T-helper 2 cell treated with Interferon-gamma antibody and Interleukin-4, amounts not matched to agents 100 ng/mL and 5 ng/mL, for 36 hours (primary cell): ENCODE results near the gene MRPS5. TPM values are rescaled to one million over a fixed set of nuclear protein-coding genes. Genes with fewer than 3 reads are reported as not detected.

Source experiments
- intact Hi-C: fragments of 100-400 bp; cut with micrococcal nuclease; formaldehyde crosslinking; loops from one replicate; pipeline ENCODE4 v1.15.1; 2023
- total RNA-seq: library from RNA; stranded (reverse); gene quantifications from 2 replicates; pipeline ENCODE4 v1.2.3, GENCODE V29; 2022

The MRPS5 gene
- total RNA-seq, 1 donor from 2014 or later: 71.5 TPM

GRCh38 chr2:95091885-95092555 lies 29.6 kb downstream of the MRPS5 start:
- intact Hi-C loops: no loop called here

DNA sequence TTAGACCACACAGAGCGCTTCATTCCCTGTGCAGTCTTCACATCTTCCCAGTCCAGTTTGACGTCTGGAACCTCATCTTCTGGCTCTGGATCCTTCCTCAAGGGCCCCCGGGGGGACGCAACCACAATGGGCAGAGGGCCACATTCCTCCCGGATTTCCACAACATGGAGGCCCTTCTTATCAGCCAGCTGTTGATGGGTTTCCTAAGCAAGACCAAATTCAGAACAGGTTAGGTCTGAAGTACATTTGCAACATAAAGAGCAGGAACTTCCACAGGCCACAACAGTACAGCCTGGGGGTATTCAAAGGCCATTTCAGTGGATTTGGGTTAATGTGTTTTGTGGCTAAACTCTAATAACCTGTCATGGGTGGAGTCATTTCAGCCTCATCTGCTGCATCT lies 34.2 kb downstream of the MRPS5 start:
- intact Hi-C loops: no loop called here

DNA sequence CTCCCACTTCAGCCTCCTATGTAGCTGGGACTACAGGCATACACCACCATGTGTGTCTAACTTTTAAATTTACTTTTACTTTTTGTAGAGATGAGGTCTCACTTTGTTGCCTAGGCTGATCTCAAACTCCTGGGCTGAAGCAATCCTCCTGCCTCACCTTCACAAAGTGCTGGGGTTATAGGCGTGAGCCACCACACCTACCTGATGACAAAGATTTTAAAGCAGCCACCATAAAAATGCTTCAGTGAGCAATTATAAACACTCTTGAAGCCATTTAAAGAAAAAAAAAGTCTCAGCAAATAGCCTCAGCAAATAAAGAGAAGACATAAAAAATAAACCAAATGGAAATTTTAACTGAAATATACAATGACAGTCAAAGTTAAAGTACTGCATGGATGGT lies 35.6 kb downstream of the MRPS5 start:
- intact Hi-C loops: no loop called here

- intact Hi-C loops: no loop called here
These were observed 39.1 kb downstream of the MRPS5 start for GRCh38 chr2:95082477-95082876.

DNA sequence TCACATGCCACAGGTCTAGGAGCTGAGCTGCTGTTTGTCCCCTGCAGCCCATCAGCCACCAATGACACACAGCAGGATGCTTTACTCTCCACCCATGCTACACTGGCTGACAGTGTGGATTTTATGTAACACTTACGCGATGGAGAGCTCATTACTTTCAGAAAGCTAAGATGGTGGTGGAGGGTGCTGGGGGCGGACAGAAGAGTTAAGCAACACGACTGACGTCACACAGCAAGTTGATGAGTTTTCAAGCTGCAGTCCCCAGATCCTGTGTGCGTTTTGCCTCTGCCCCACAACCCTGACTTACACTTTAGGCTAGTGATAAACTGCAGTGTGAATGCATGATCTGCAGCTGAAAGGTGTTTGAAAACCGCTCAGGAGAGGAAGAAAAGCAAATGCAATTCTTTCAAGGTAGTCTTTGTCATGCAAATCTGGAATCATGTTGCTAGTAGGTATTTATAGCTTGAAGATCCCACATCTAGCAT lies 42.4 kb downstream of the MRPS5 start:
- intact Hi-C loops: loop anchor here (5.0 to 10.0 kb wide), 2 partner anchors 323 to 1456 kb away; partner anchors contain the start of genes ARID5A and FAHD2A

- intact Hi-C loops: loop anchor here (2.0 to 10.0 kb wide), 4 partner anchors 23 to 1457 kb away; partner anchors contain the start of genes ARID5A, FAHD2A and ZNF2
These were observed 43.6 kb downstream of the MRPS5 start for GRCh38 chr2:95077861-95078603.

- intact Hi-C loops: loop anchor here (2.0 to 10.0 kb wide), 4 partner anchors 23 to 1457 kb away; partner anchors contain the start of genes ARID5A, FAHD2A and ZNF2
These were observed 44.1 kb downstream of the MRPS5 start for GRCh38 chr2:95077530-95077825.

- intact Hi-C loops: loop anchor here (1.0 to 10.0 kb wide), 6 partner anchors 22 to 1458 kb away; partner anchors contain the start of genes ARID5A, FAHD2A and ZNF2
These were observed 44.7 kb downstream of the MRPS5 start for GRCh38 chr2:95076705-95077529.

- intact Hi-C loops: loop anchor here (1.0 to 10.0 kb wide), 6 partner anchors 21 to 1459 kb away; partner anchors contain the start of genes ARID5A, FAHD2A and ZNF2
These were observed 46.0 kb downstream of the MRPS5 start for GRCh38 chr2:95075440-95076132.

- intact Hi-C loops: loop anchor here (1.0 to 10.0 kb wide), 3 partner anchors 52 to 1460 kb away; partner anchors contain the start of genes ARID5A and FAHD2A
These were observed 46.8 kb downstream of the MRPS5 start for GRCh38 chr2:95074663-95075439.

GRCh38 chr2:95073856-95074662 lies 47.5 kb downstream of the MRPS5 start:
- intact Hi-C loops: loop anchor here (1.0 to 10.0 kb wide), 2 partner anchors 51 to 1461 kb away; partner anchors contain the start of gene ARID5A

DNA sequence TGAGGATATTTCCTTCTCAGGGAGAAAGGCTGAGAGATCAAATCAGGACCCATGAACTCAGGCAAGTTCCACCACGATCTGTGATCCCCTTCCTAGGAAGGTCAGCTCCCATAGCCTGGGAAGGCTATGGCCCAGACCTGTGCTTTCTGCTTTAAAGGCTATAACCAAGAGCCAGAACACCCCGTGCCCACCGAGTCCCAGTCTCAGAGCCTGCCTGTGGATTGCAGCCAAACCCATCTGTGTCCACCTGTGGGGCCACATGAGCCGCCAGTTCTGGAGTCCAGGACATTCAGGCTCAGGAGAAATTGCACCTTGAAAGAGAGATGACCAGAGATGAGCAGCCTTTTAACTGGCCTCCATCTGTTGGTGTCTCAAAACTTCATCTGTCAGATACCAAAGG lies 49.2 kb downstream of the MRPS5 start:
- intact Hi-C loops: loop anchor here (10.0 kb wide), 1 partner anchor 1462 kb away; the partner anchor contains the start of gene ARID5A

DNA sequence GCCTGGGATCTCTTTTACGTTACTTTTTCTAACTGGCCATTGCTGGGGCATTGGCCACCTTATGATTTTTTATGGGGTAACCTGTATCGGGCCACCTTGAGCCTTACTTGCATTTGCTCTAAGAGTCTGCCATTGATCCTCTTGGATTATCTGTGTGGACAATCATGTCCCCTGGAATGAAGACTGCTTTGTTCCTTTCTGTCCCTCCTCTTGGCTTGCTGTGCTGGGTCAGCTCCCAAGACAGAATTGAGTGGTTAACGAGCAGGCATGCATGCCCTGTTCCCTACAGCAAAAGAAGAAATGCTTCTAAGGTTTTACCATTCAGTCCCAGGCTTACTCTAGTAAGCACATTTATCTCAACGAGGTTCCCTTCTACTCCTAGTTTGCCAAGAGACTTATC lies 49.8 kb downstream of the MRPS5 start:
- intact Hi-C loops: loop anchor here (10.0 kb wide), 1 partner anchor 1463 kb away; the partner anchor contains the start of gene ARID5A

DNA sequence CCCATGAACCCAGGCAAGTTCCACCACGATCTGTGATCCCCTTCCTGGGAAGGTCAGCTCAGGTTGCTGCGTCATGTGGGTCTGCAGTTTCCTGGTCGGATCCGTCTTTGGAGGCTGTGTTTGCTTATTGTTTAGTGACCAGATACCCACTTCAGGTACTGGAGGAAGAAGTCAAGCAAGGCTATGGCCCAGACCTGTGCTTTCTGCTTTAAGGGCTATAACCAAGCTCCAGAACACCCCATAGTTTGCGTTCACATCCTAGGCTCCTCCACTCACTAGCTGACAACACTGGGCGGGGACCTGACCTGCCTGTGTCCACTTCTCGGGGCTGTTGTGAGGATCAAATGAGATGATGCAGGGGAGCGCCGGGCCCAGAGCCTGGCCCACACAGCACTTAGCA lies 52.1 kb downstream of the MRPS5 start:
- intact Hi-C loops: no loop called here

- intact Hi-C loops: no loop called here
These were observed 53.4 kb downstream of the MRPS5 start for GRCh38 chr2:95068256-95068655.

- intact Hi-C loops: no loop called here
These were observed 58.3 kb downstream of the MRPS5 start for GRCh38 chr2:95063086-95063958.

DNA sequence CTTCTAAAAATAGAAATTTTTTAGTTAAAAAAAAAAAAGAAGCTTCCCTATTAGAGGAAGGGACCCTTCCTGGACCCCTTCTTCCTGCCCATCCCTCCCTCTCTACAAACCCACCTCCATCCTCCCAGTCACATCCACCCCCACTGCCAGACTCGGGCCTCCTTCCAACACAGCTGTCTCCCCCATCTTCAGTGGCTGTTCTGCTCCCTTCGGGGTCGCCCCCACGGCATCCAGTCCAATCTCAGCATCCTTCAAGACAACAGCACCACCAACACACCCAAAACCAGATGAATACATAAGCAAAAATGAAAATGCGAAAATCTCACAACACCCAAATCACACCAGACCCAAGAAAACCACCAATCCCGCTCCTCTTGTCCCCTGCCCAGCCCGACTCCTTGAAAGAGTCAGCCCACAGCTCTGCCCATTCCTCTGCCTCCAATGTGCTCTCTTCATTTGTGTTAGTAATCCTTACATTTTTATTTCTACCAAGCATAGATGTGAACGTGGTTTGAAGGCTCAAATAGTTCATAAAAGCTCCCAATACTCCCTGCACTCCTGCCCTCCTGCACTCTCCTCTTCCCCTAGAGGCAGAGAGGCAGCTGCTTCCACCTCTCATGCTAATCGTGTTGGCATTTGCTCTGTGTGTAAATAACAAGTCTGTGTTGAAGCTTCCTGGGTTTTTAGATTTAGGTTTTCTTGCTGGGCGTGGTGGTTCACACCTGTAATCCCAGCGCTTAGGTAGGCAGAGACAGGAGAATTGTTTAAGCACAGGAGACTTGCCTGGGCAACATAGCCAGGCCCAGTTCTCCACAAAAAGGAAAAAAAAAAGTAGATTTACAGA lies 59.1 kb downstream of the MRPS5 start:
- intact Hi-C loops: no loop called here
